HG02973 (cell line): ENCODE data around the gene LDLRAP1.
A peak's percentile ranks its signal among the peaks of the same experiment; 100 is the strongest.
"Not testable (repeated sequence)": the region's sequence is repeated elsewhere in the genome, so short reads cannot be mapped to it uniquely, and the experiment has no call there.

Experiments used
- ATAC-seq: cut with Tn5 transposase; IDR thresholded peaks from one replicate; pipeline ENCODE4 v1.9.1; 2021; ENCODE audit warnings: moderate library complexity; ENCODE audit not compliant: unreplicated experiment

LDLRAP1 gene

DNA sequence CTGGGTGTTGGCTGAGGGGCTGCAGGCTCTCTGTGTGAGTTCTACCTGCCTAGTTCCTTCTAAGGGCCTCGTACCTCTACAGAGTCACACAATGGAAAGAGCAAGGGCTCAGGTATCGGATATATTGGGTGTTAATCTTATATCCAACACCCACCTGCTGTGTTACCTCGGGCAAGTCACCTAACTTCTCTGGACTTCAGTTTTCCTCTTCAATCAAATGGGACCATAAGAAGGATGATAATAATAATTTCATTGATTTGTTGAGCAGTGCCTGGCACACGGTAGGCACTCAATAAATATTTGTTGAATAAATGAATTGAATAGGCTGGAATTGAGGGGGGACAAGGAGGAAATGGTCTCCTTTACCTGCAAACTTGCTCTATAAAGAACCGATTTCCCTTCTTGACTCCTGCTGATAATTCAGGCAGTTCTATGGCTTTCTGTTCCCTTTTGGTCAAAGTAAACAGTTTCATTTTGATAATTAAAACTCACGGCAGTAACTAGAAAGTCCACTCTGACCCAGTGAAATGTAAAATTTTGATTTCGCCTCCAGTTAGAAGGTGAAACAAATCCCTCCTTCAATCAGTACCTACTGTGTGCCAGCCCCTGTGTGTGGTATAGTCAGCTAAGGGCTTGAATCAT is 56.7 kb downstream of the LDLRAP1 start:
- no peak for ATAC-seq

DNA sequence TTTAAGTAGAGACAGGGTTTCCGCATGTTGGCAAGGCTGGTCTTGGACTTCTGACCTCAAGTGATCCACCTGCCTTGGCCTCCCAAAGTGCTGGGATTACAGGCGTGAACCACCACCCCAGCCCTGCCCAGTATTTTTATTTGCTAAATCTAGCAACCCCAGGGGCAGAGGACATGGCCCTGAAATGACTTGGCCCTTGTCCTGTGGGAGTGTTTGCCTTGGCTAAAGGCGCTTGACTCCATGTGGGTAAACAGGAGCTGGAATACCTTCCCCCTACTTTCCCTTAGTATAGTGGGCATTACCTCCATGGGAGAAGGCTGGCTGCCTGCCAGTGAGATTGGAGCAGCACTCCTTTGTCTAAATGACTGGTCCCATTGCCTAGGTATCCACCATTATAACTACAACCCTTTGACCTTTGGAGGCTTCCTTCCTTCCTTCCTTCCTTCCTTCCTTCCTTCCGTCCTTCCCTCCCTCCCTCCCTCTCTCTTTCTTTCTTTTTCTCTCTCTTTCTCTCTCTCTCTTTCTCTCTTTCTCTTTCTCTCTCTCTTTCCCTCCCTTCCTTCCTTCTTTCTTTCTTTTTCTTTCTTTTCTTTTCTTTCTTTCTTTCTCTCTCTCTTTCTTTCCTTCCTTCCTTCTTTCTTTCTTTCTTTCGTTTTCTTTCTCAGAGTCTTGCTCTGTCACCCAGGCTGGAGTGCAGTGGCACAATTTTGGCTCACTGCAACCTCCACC is 57.7 kb downstream of the LDLRAP1 start:
- ATAC-seq, result not testable (repeated sequence)

DNA sequence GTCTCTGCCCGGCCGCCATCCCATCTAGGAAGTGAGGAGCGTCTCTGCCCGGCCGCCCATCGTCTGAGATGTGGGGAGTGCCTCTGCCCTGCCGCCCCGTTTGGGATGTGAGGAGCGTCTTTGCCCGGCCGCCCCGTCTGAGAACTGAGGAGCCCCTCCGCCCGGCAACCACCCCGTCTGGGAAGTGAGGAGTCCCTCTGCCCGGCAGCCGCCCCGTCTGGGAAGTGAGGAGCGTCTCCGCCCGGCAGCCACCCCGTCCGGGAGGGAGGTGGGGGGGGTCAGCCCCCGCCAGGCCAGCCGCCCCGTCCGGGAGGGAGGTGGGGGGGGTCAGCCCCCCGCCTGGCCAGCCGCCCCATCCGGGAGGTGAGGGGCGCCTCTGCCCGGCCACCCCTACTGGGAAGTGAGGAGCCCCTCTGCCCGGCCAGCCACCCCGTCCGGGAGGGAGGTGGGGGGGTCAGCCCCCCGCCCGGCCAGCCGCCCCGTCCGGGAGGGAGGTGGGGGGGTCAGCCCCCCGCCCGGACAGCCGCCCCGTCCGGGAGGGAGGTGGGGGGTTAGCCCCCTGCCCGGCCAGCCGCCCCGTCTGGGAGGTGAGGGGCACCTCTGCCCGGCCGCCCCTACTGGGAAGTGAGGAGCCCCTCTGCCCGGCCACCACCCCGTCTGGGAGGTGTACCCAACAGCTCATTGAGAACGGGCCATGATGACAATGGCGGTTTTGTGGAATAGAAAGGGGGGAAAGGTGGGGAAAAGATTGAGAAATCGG is 60.6 kb downstream of the LDLRAP1 start:
- not testable (repeated sequence) for ATAC-seq

DNA sequence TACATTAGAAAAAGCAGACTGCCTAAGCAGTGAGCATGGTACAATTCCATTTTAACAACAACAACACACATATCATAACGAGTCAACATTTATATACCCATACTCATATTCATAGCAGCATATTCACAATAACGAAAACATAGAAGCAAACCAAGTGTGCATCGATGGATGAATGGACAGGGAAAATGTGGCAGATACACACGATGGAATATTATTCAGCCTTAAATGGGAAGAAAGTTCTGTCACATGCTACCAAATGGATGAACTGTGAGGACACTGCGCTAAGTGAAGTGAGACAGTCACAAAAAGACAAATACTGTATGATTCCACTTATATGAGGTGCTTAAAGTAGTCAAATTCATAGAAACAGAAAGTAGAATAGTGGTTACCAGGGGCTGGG is 63.7 kb downstream of the LDLRAP1 start:
- ATAC-seq, result no peak

DNA sequence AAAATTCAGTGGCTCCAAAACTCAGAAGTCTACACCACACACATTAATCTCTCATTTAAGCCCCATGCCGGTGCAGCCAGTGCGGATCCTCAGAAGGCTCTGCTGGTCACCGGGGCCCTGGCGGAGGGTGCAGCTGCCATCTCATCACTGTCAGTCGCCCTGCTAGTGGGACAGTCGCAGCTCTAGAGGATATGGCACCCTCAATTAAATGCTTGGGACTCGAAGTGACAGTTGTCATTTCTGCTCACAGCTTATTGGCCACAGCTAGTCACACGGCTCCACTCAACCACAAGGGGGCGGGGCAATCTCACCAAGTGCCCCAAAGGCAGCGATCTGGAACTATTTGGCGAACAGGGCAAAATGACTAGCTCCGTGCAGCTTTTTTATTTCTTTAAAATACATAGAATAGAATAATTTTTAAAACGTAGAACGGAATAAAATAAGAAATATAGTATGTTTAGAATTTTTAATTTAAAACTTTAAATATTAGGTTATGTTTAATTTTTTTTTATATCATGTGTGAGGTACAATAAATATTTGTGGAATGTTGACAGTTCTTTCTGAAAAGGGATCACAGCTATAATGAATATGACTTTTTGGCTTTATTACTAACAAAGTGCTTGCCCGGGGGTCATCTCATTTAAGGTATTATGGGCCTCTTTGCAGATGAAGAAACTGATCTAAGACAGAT is 65.2 kb downstream of the LDLRAP1 start:
- no peak for ATAC-seq

DNA sequence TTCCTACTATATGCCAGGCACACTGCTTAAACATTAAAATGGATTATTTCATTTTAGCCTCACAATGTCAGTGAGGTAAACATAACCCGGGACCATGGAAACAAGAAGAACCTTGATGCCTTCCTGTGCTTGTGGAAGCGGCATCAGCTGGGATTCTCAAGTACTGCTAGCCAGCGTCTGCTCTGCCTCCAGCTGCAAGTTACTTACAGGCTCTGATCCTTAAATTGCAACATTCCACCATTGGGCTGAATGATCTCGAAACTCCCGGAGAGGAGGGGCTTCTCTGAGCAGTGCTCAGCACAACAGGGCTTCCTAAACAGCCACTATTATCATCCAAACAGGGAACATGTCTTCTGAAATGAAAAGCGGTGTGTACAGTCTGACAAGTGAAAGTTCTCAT is 66.5 kb downstream of the LDLRAP1 start:
- ATAC-seq, result no peak

DNA sequence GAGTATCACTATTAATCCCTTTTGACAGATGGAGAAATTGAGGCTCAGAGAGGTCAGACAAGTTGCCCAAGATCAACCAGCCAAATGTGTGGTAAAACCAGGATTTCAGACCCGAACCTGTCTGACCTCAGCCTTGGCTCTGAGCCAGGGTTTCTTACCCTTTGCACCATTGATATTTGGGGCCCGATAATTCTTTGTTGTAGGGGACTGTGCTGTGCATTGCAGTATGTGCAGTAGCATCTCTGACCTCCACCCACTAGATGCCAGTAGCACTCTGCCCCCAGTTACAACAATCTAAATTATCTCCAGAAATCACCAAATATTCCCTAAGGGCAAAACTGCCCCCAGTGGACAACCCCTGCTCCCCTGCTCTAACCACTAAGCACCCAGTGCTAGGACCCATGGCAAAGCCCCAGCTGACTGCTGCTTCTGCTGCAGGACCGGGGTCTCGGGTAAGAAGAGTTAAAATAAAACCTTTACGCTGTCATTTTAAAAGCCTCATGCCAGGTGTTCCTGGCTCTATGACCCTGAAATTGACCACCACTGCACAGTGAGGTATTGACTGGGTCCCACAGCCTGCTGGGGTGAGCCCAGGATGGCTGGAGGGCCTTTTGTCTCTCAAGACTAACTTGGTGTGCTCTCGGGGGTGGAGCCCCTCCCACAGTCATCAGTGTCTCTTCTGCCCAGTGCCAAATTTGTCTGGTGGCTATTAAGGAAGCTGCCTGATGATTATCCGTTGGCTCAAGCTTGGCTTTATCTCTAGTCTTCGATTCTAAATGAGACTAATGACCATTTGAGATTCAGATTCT is 67.6 kb downstream of the LDLRAP1 start:
- no peak for ATAC-seq

DNA sequence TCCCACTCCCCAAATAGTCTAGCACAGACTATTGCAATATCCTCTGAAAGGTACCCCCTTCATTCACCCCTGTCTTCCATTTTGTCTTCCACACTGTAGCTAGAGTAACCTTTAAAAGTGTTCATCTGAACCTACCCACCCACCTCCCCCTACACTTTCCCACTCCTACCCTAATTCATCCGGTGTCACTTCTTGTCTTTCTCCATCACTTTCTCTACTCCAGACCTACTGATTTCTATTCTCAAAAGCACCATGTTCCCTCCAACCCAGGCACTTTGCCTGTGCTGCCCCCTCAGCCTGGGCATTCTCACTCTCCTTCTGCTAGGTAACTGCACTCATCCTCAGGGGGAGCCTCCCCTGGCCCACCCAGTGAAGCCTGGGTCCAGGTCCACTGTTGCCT is 68.4 kb downstream of the LDLRAP1 start:
- no peak for ATAC-seq

DNA sequence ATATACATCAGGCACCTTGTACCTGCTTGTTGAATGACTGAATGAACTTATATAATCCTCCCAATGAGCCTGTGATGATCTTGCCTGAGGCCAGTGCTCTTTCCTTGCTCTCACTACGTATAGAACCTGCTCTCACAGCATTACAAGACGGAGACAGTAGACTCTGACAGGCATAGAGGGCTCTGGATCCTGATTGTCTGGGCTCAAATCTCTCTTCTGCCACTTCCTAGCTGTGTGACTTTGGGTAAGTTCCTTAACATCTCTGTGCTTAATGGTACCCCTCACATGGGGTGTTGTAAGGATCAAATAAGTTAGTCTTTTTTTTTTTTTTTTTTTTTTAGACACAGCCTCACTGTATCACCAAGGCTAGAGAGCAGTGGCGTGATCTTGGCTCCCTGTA is 69.0 kb downstream of the LDLRAP1 start:
- ATAC-seq, result no peak

DNA sequence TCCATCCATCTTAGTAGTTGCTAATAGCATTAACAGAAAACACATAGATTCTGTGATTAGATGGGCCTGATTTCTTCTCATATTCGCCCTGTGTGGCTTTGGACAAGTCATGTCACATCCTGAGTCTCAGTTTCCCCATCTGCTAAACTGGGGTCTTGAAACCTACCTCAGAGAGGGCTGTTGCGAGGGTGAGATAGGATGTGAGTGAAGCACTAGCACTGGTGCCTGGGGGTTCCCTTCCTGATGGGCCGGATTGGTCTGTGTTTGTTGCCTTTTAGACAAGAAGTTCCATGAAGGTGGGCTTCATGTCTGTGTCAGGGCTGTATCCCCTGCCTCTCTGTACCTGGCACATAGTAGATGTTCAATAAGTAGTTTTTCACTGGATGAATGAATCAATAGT is 69.7 kb downstream of the LDLRAP1 start:
- no peak for ATAC-seq

DNA sequence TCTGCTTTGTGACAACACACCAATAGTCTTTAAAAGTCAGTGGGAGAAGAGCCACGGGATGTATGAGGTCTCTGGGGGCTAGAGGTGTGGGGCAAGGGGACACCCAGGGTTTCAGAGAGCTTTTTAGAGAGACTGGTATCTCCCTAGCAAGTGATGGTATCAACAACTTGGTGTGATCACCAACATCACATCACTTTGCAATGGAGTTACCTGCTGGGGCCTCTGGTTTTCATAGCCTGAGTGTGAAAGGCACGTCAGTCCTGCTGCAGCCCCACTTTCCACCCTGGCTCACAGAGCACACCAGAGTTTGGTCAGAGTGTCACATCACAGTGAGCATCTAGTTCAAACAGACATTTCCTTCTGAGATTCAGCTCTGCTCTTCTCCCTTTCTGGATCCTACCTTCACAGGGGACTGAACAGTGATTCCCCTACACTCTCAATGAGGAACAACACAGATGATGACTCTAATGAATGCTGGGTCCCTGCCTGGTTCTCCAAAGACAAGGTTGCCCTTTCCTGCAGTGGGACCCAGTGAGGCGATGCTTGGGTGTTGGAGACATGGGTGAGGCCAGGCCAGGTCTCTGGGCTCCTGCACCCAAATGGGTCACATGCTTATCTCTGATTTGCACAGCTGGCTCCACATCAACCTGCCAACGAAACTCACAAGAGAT is 71.2 kb downstream of the LDLRAP1 start:
- no peak for ATAC-seq

DNA sequence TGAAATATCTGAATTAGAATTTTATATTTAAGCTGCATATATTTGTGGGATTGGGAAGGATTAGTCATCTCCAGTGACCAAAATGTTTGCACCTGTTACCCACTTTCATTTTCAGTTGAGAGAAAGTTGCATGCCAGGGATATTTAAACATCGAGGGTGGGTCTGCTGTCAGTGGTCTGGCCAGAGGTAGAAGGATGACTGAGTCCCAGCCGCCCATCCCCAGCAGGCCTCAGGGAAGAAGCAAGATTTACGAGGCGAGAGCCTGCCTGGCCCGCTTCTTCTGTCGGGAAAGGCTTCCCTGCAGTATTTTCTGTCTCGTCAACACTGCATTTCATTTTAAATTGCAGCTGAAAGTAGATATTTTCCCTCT is 71.8 kb downstream of the LDLRAP1 start:
- ATAC-seq, result no peak

DNA sequence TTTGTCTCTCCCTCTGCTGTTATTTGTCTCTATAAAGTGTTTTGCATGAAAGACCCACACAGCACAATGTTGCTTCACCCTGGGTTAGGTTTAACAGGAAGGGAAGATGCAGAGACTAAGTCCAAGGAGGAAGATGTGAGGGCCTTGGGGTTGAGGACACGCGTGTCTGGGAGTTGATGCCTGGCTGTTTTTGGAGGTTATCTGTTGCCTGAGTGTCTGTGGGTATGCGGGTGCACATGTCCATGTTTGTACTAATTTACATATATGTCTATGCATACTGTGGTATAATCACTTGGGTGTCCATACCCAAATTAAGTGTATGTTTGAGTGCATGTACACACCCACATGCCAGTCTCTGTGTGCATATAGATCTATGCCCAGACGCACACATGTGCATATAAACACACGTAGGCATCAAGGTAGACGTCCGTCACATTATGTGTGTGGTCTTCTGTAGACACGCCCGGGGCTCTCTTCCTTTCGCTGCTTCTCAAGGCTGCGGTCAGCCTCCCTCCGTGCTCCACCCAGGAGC is 72.2 kb downstream of the LDLRAP1 start:
- no peak for ATAC-seq

DNA sequence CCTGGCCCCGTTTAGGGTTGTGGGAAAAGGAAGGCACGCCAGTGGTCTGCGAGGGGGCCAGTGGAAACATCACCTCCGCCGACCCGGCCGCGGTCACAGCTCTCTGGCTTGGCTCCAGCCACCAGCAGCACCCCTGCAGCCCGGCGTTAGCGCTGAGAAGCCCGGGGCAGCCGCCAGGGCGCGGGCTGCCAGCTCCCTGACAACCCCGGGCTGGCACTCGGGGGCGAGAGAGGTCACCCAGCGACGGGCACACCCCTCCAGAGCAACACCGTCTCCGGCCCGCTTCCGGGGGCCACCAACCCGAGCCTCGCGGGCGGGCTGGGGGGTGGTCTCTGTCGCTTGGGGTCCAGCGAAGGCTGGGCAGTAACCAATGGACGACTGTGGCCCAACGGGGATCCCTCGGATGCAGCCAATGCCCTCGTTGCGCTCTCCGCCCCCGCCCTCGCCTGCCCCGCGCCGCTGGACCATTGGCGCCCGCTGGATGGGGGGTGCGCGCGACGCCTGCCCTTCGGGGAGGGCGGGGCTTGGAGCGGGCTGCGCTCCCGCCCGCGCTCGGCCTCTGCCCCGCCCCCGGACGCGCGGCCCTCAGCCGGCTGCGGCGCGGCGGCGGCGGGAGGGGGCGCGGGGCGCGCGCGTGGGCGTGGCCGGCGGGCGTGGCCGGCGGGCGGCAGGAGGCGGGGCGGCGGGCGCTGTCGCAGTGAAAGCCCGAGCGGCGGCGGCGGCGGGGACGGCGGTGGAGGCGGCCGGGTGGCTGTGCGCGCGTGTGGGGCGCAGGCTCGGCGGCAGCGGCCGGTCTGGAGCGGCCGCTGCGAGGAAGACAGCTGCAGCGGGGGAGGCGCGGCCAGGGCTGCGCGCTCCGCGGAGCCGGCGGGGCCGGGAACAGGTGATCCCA is 72.9 kb downstream of the LDLRAP1 start, which contains the start of gene MAN1C1:
Gene MAN1C1, plus strand, starts transcription at position 697 of the 892 bp plus-strand sequence. CDS start 1,007 bp downstream, outside the sequence.
- peak; percentile 54 for ATAC-seq

DNA sequence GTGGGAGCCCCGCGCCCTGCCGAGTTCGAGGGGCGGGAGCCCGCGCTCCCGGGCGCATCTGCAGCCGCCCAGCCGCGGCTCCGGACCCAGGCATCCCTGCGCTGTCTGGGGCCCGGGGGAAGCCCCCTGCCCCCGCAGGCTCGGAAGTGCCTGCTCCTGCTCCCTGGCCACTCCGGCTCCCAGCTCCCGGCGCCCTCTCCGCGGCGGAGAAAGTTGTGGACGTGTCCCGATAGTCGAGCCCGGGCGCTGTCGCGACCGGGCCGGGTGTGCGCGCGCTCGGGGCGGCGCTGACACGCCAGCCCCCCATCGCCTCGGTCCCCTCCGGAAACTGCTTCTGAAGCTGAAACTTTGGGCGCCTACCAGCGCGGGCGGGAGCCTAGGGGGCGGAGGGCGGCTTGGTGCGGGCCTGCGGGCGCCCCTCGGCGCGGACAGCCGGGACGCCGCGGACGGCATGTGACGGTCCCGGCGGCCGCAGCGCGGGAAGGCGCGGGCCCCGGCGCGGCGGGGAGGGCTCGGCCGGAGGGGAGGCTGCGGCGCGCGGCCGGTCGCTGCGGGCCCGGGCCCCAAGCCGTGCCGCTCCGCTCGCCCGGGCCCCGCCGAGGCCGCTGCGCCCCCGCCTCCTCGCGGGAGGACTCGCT is 73.7 kb downstream of the LDLRAP1 start:
- no peak for ATAC-seq

DNA sequence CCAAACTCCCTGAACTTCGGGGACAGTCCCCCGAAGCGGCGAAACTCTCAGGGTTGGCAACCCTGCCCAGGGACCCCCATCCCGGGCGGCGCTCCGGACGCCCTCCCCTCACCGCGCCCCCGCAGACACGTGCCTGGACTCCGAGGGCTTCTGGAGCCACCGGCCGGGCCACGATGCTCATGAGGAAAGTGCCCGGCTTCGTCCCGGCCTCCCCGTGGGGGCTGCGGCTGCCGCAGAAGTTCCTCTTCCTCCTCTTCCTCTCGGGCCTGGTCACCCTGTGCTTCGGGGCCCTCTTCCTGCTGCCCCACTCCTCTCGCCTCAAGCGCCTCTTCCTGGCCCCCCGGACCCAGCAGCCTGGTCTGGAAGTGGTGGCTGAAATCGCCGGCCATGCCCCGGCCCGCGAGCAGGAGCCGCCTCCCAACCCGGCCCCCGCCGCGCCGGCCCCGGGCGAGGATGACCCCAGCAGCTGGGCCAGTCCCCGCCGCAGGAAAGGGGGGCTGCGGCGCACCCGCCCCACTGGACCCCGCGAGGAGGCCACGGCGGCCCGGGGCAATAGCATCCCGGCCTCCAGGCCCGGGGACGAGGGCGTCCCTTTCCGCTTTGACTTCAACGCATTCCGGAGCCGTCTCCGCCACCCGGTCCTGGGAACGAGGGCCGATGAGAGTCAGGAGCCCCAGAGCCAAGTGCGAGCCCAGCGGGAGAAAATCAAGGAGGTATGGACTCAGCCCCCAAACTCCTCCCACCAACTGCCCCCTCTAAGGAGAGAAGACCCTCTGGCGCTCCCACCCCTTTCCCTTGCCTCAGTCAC is 74.4 kb downstream of the LDLRAP1 start:
- ATAC-seq, result no peak

DNA sequence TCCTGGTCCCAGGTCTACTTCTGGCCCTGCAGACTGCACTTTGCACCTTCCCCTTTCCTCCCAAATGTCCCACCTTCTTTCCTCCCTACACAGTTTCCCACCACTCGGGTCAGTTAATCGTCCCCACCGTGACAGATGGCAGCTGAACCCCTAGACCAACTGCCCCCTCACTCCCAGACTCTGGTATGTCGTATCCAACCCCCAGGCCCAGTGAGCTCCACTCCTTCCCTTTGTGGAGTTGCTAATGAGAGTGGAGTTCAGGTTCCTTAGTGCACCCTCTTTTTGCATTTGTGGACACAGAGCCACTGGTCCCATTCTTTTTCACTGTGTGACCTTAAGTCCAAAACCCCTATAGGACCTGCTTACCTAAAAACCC is 75.0 kb downstream of the LDLRAP1 start:
- ATAC-seq, result no peak
